SH-SY5Y (cell line): ENCODE results near the gene GPC5.

Experiments
- GATA2 ChIP-seq: IDR thresholded peaks from 2 replicates; pipeline ENCODE4 v1.6.1; 2011; ENCODE audit warnings: mild to moderate bottlenecking, low read depth, low read length
- GATA3 ChIP-seq: IDR thresholded peaks from 2 replicates; pipeline ENCODE4 v1.6.1; 2011; ENCODE audit warnings: low read depth, mild to moderate bottlenecking, low read length, moderate library complexity

DNA sequence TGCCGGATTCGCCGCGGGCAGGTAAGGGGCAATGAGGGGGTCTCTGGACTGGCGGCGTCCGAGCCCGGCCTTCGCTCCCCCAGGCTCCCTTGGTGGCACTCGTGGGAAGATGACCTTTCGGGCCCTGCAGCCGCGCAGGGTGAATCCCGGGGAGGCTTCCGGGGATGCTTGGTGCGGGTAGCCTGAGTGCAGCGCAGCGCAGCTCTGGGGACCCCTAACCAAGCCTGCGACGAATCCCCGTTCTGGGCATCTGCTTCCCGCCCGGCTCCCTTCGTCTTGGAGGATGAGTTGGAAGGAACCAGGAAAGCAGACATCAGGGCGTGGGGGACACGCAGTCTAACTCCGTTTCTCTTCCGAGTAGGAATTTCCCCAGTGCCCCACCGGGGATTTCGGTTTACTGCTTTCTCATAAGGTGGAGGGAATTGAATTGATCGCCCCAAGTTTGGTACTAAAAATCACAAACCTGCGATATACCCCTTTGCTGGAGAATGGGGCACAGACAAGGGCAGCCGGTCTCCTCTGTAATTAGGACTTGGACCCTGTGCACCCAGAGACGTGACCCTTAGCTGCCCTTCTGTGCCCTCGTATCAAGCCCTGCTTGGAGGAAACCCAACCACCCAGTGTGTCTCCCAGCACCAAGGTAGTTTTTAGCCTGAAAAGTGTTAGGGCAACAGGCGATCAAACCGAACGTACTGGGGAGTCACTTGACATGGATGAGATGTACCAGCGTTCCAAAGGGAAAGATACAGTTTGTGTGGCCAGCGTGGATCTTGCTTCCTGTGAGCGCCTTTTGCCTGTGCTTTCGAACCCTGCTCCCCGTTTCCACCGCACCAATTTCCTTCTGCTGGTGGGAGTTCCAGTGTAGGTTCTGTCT, 1.0 kb downstream of the GPC5 start:
- TF ChIP-seq GATA3 = no peak
- TF ChIP-seq GATA2 = no peak
